Measurements from ENCODE around the gene PIP4K2B.

DNA sequence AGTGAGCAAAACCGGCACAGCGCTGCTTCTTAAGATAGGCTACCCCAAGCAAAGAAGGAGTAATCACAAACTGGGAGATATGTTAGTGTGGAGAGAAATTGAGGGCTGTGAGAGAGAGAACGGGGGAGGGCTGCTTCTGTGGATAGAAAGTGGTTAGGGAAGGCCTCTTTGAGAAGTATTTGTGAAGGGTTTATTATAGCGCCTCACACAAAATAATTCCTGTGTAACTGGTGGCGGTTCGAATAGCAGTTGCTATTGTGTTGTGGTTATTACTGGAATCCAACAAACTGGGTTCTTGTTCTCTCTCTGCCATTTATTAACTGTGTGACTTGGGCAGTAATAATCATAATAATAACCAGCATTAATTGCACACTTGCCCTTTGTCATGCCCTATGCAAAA is 78.4 kb downstream of the PIP4K2B start:
- TF ChIP-seq CTCF (IDR thresholded peaks at IDR 0.05): no peak
- TF ChIP-seq EP300 (IDR thresholded peaks at IDR 0.05; ENCODE audit: low read depth): no peak
- no peak for TF ChIP-seq POLR2AphosphoS5 (IDR thresholded peaks at IDR 0.05)
- TF ChIP-seq POLR2A (IDR thresholded peaks at IDR 0.05): no peak
